G401.6 (cell line): ENCODE data around the gene TRIO.
A peak's percentile ranks its signal among the peaks of the same experiment; 100 is the strongest.
"Not testable (repeated sequence)": the region's sequence is repeated elsewhere in the genome, so short reads cannot be mapped to it uniquely, and the experiment has no call there.

Source experiments
- FAIRE-seq: peaks from 2 replicates; lab custom pipeline; 2012; peaks lifted over from hg19 to GRCh38; lab: Jason Lieb, UNC

The TRIO gene

DNA sequence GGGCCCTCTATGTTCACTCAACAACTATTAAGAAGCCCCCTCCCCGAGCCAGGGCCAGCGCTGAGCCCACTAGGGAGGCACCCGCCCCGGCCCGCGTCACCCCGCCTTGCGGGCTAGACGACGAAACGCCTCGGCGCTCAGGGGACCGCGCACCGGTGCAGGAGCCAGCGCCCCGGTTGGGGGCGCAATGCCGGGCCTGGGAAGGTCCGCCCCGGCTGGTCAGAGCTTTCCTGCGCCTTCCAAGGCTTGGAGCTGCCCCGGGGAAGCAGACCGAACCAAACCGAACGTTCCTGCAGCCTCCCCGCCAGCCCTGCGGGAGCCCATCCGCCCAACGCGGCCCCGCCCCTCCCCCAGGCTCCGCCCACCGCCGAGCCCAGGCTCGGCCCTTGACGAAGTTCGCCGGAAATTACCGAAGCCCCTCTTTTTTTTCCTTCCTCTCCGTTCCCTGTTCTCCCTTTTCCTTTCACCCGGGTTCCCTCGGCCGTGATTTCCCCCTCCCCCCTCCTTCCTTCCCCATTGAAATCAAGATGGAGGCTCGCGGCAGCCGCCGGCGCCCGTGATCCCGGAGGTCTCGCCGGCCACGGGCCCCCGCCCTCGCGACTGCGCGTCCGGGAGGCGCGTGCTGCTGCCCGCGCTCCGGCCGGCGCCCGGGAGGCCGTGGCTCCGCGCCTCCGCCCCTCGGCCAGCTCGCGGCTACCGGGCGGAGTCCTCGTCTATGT, at the start of gene TRIO:
TSS of gene TRIO (plus strand) at position 516 of the 719 bp plus-strand sequence. CDS start 384 bp downstream, outside the sequence.
- FAIRE-seq: peak; percentile 92

DNA sequence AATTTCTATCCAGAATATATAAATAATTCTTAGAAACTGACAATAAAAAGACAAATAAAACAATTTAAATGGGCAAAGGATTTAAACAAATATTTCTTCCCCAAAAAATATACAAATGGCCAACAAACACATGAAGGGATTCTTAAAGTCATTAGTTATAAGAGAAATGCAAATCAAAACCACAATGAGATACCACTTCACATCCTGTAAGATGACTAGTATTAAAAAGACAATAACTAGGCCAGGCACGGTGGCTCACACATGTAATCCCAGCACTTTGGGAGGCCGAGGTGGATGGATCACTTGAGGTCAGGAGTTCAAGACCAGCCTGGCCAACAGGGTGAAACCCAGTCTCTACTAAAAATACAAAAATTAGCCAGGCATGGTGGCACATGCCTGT, 45.8 kb upstream of the TRIO start:
- FAIRE-seq: not testable (repeated sequence)

DNA sequence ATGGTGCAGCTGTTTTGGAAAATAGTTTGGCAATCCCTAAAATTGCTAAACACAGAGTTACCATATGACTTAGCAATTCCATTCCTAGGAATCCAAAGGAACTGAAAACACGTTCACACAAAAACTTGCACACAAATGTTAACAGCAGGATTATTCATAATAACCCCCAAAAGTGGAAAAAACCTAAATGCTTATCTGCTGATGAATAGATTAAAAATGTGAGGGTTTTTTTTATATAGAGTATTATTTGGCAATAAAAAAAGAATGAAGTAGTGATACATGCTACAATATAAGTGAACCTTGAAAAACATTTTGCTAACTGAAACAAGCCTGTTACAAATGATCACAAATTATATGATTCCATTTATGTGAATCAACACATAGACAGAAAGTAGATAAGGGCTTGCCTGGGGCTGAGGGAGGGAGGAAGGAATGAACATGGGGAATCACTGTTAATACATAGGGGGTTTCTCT, 45.1 kb upstream of the TRIO start:
- FAIRE-seq: no peak

DNA sequence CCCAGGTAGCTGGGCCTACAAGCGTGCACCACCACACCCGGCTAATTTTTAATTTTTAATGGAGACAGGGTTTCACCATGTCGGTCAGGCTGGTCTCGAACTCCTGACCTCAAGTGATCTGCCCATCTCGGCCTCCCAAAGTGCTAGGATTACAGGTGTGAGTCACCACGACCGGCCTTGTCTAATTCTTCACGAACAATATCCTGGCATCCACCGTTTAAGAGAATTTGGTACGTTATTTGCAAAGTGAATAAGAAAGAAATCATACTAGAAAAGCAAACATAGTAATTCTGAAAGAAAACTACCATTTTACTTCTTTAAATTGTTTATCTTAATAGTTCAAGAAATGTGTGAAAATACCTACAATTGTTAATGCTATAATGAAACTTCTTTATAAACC, 42.9 kb upstream of the TRIO start:
- peak; percentile 83 for FAIRE-seq

DNA sequence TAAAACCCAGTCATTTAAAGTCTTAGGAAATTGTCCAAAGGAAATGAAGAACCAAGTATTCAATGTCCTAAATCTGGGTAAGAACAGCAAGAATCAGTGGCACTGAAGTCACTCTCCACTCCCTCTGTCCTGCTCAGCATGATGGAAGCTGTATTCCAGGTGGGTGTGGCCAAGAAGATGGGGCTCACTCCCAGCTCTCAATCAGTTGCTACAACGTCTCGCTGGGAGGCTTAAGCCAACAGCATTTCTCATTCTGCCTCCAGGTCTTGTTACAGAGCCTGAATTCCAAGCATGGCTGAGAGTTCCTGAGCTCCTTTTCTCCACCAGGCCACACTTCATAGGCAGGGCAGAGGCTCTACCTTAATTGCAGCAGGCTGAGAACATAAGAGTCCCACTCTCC, 41.2 kb upstream of the TRIO start:
- peak; percentile 95 for FAIRE-seq

DNA sequence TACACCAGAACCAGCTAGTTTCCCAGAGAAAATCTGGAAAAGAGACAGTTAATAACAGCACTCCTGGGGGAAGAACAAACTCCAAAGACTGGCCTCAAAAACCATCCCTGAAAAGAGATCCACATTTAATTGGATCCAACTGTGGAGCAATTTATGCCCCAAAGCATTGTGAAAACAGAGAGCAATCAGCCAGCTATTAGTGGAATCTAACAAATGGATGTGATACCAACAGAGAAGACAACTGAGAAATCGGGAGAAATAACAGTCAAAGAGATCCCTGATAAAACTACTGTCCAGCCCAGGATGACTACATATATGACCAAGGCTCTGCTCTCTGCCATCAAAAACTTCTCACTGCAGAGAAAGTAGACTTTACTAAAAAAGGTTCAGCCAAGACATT, 40.5 kb upstream of the TRIO start:
- FAIRE-seq: peak; percentile 91

DNA sequence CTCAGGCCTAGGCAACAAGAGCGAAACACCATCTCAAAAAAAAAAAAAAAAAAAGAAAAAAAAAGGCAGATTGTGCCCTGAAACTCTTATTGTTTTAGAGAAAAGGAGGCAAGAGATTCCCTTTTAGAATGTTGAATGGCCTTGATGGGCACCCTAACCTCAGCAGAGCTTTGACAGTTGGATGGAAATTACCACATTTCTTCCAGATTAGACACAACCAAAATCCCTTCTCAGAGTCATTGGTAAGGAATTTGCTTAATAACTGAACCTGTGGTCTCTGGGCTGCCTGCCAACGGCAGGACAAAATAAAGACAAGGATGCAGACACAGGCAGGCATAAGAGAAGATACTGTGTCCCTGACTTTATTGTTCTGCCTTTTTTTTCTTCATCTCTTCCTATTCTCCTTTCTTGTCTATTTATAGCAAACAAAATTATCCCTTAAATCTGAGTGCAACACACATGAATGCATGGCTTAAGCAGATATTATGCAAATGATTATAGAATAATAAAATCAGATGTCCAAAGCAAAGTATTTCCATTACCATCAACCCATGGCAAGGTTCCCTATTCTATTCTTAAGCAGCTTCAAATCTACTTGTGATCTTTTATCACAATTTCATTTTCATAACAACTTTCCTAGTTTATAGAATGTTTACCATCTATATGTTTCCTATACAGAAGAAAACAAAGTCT, 37.3 kb upstream of the TRIO start:
- peak; percentile 99 for FAIRE-seq

DNA sequence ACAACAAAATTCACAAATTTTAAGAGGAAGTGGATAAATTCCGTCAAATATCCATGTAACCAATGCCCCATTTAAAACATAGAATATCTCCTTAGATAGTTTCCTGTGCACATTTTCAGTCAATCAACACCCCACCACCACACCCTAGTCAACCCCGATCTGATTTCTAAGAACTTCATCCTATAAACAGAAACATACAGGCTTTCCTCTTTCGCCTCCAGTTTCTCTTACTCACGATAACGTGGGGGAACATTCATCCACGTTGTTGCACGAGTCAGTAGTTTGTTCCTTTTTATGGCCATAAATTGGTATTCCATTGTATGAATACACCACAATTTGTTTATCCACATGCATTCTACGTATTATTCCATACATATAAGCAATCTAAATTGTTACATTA, 35.6 kb upstream of the TRIO start:
- no peak for FAIRE-seq

DNA sequence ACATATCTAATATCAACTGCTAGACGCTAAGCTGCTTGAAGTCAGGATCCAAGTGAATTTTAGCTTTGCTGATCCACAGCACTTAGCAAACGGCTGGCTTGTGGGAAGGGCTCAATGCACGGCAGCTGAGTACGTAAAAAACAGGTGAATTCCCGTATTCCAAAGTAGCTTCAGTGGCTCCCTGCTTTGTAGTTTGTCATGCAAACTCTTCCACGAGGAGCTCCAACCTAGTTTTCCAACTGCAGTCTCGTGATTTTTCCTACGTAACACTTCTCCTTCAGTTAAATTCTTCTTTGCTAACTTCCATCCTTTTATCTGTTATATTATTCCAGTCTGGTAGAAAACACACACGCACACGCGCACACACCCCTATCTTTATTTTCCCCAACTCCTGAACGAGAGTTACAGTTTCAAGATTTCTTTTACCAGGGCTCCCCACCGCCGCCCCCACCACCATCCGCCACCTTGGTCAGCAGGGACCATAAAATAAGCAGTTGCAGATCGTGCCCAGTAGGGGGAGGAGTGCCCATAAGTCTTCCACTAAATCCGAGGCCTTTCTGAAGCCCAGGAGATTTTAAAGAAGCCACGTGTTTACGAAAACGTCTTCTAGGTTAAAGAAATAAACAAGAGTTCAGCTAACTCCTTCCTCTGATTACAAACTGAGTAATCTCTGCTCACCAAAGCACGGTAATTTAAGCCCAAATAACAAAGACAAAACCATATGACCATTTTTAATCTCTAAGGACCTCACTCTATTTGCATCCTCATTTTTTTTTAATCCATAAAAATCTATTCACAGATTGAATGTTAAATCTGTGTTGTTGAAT, 34.8 kb upstream of the TRIO start:
- FAIRE-seq: peak; percentile 86

DNA sequence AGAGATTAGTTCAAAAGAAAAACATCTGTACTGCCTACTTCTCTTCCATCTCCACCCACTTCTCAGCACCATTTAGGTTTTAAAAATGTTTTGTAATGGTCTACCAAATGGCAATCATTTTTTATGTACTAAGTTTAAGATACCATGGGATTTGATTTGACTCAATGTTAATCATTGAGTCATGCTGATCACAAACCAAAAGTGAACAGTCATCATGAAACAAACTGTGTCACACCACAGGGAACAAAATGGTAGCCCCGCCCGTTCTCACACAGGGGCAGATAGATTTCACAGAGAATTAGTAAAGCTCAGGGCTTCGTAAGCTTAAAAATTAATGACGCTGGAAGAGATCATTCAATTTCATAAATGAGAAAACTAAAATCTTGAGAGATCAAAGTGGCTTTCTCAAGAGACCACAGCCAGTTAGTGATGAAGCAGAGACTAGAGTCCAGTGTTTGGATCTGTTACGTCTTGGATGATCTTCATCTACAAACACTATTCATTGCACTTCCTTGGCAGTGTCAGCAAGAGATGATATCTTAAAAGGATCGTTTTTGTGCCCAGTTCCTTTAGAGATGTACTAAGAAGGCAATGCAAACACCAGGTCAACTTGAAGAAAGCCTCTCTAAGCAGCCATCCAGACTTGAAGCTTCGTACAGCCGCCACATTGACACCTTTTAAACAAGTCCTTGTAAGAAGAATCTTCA, 33.9 kb upstream of the TRIO start:
- no peak for FAIRE-seq

DNA sequence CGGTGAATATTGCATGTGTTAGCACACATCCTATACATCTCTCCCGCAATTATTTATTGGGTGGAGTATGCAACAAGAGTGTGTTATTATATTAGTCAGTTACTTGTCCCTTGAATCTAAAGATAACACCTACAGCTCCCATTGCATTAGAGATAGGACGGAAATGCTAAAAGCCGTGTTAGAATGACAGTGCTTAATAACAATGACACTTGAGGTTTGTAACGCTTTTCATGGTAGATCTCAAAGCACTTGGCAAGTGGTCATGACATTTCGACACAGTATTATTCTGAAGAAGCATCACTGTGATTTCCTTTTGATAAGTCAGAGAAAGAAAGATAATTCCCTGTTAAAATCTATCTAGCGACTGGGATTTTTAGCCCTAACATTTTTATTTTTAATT, 33.4 kb upstream of the TRIO start:
- FAIRE-seq: no peak

DNA sequence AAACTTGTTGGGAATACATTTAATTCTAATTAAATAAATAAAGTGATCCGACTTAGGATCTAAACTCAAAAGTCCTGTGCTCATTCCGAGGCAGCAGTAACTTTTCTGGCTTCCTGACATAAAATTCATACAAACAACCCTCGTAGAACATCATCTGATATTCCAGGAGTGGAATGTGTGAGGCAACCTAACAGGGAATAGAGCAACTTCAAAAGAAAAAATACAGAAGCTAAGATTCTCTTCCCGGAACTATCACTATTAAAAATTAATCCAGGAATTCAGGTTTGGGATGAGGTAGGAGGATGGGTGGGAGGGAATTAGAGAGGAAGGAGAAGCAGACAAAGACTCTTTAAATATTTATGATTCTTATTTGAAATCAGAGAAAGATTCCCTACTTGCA, 32.9 kb upstream of the TRIO start:
- no peak for FAIRE-seq

DNA sequence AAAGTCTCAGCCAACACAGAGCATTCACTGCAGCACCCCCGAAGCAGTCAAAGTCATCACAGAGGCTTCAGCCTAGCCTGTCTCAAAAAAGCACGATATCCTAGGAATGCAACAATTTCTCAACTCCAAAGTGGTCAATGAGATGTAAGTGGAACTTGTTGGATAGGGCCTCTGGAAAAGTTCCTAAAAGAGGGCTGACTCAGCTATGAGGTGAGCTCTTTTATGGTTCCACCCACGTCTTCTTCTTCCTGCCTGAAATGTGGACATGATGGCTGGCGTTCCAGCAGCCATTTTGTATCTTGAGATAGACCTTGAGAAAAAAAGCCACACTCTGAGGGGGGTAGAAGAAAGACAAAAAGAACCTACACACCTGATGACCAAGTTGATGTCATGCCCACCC, 32.5 kb upstream of the TRIO start:
- FAIRE-seq: no peak

DNA sequence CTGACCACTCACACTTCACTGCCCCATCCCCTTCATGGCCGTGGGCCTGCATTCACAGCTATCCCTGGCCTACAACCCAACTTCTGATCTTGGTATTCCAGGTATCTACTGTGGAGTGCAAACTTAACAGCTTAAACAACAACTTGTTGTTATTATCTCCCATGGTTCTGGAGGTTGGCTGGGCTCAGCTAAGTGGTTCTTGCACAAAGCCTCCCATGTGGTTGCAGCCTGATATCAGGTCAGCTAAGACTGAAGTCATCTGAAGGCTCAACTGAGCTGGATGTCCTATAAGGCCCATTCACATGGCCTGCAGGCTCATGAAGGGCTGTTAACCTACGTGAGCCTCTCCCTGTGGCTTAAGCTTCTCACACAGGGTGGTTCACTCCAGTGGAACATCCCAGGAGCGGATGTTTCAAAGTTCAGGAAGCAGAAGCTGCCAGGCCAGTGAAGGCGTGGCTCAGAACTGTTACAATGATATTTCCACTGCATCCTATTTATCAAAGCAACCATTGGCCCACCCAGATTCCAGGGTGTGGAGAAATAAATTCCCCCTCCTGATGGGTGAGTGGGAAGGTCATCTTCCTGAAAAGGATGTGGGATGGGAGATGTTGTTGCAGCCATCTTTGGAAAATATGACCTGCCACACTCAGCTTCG, 30.0 kb upstream of the TRIO start:
- no peak for FAIRE-seq

DNA sequence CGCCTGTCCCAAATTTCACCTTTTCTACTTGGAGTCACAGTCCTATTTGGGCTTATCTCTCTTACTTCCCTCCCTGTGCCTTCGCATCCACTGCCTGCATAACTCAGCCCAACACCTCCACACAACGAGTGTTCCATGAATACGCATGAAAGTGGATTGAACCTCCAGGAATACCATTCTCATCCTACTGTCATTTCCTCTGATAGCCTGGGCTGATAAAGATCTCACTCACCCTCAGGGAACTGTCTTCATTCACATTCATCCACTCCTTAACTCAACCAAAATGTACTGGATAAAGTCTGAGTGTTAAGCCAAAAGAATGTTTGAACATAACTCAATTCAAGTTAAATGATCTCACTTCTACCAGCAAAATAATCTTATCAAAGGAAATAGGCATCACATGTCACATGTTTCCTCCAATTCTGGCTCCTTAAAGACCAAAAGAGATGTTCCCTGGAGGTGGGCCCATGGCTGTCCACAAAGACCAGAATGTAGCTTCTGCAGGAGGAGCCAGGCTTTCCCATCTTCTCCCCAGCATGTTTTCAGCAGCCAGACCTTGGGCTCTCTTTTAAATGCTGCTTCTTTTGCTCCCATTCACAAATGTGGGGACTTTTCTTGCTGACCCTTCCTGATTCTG, 28.4 kb upstream of the TRIO start:
- no peak for FAIRE-seq

DNA sequence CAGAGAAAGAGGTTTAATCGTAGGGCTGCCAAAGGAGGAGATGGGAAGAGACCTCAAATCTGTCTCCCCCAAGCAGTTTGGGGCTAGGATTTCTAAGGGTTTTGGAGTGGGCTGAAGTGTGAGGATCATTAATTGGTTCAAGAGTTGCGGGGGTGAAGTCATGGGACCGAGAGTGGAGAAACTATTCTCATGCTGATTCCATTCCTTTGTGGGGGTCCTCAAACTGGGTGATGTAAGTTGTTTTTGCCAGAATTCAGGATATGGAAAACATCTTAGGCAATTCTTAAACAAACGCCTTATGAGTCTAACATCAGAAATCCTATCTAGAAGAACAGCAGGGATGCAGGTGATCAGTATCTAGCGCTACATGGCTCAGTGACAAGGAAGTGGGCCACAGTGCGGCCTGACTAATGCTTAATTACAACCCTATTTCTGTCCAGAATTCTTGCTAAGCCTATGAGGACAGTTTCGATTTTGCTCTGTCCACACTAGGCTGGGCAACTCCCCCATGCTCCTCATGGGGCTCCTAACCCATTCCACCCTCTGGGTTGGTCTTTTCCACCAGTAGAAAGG, 27.7 kb upstream of the TRIO start:
- FAIRE-seq: no peak

DNA sequence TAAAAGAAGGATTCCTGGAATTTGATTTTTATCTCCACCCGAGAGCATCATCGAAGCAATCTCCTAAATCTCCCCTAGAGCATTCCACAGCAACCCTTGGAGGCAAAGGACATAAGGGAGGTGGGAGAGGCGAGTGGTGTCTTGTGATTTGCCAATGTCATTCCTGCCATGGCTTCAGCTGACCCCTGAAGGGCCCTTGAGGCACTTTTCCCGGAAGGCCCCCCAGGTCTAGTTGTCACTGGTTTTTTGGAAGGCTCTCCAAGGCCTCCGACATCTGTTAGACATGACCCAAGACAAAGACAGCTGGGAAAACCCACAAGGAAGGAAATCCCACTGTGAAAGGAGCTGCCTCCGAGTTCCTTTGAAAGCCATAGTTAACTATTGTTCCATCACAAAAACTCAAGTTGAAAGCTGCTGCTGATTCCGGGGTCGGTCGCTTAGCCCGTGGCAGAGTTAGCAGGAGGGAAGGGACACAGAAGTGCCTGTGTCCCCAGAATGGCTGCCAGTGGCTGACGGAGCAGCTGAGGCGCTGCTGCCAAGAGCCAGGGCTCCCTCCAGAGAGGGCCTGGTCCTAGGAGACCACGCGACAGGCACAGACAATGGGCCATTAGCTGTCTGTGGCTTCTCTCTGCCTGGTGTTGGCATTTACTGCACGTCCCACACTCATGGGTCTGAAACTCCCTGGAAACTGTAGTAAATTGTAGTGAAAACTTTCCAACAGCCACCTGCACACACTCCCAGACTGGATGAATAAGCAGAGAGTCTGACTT, 24.4 kb upstream of the TRIO start:
- FAIRE-seq: no peak

DNA sequence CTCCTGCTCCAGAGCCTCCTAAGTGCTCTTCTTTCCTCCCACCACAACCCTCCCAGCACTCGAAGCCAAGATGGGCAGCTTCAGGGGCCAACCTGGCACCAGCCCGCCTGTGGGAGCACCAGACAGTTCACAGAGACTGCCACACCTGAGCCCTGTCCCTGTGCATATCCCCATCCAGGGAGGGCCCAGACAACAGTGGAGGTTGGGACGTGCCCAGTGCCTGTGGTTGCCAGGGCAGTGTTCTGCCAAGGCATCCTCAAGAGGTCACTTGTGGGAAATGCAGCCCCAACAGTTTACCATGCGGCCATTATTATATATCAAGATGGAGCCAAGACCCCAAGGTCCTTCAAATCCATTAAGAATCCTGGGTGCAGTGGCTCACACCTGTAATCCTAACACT, 23.0 kb upstream of the TRIO start:
- FAIRE-seq: no peak

DNA sequence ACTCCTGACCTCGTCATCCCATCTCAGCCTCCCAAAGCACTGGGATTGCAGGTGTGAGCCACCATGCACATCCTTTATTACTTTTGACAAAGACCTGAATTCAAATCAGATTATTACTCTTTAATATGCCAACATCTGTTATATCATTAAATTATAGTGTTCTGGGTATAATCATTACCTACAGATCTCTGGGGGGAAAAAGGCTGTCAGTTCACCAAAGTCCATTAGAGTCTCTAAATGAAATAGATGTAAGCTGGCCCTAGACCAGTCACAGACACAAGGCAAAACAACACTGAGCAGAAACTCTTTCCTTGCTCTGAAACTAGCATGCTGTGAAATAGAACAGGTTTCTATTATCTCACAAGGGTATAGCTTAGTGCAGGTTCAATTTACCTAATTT, 21.6 kb upstream of the TRIO start:
- no peak for FAIRE-seq

DNA sequence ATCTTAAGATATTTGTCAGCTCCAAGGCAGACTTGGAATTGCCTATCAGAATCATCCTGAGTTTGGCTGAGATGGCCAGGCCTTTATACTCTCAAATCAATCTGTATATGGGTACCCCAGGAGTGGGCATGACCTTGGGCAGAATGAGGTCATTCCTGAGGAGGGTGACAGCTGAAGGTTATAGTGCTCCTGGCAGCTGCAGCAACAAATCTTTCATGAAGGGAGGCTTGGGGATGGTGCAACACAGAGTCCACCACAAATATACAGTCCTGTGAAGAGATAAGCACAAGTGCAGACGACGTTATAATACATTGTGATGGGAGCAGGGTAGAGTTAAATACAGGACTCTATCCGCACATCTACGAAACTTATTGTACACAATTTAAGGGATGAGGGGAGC, 21.1 kb upstream of the TRIO start:
- FAIRE-seq: no peak
